GM19468 (cell line): ENCODE measurements around the gene ZNF341.

ENCODE experiments used
- ATAC-seq: cut with Tn5 transposase; IDR thresholded peaks from one replicate; pipeline ENCODE4 v1.9.1; 2021; ENCODE audit warnings: mild to moderate bottlenecking, moderate library complexity, moderate number of reproducible peaks; ENCODE audit not compliant: unreplicated experiment; ENCODE audit errors: extremely low read depth

Gene ZNF341

GRCh38 chr20:33701629-33702450 is 30.0 kb upstream of the ZNF341 start:
- ATAC-seq = no peak

DNA sequence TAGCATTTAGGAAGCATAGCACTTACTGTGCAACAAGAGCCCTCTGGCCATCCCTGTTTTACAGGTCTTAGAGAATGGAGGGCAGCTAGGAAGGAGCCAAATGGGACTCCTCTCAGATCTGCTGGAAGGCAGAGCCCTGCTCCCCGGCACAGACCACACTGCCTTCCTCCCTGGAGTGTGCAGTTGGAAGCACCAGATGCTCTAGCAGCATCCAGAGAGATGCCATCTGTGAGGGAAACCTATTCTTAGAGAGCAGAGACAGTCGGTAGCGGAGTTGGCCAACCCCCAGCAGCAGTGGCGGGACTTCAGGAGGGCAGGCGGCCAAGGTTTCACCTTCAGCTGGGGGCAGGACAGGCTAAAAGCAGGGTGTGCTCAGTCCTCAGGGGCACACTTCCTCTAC is 28.9 kb upstream of the ZNF341 start:
- no peak for ATAC-seq

DNA sequence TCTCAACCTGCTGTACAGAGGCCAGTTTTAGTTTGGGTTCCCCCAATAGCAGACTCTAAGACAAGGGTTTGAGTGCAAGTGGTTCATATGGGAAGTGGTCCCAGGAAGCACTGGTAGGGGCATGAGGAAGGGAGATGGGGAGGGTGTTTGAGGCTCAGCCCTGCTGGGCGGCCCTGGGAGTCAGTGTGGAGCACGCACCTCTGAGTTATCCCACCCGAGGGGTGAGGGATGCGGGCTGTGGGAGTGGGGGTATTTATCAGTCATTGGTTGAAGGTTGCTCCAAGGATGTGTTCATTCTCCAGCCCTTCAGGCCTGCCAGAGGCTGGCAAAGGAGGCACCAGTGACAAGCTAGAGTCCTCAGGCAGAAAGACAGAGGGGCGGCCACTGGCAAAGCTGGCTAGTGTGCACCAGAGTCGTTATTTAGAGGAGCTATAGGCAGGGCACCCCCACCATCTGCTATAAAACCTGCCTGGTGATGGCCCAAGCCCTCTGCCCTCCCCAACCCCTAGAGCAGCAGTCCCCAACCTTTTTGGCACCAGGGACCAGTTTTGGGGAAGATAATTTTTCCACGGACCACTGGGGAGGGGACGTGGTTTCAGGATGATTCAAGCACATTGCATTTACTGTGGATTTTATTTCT is 28.2 kb upstream of the ZNF341 start:
- no peak for ATAC-seq

GRCh38 chr20:33704197-33704924 is 27.4 kb upstream of the ZNF341 start:
- ATAC-seq = no peak

DNA sequence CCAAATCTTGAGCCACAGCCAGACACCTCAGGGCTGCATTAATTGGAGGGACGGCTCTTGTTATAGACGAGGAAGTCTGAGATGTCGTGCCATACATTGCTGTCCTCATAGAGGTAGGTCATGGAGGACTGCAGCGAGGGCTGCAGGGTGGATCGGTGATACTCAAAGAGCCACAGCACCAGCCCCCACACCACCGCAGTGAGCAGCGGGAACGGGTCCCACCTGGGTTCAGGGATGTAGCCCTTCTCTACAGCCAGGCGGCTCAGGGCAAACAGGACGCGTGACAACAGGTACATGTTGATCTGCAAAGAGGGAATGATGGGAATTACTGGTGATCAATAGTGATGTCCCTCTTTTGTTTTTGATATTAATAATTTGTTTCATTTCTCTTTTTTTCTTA is 24.1 kb upstream of the ZNF341 start:
- no peak for ATAC-seq

DNA sequence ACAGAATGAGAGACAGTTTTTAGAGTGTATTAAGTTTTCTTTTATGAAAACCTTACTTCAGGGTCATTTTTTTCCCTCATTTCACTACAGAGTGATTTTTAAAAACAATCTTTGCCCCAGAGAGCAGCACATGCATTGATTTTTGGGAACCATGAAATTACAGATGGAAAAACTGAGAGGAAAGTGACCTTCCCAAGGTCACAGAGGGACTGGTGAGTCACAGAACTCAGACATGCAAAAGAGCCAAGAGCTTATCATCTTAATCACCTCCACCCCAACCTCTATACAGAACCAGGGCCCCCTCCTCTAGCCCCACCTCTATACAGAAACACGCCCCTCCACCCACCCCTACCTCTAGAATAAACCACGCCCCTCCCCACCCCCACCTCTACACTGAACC is 22.4 kb upstream of the ZNF341 start:
- ATAC-seq = no peak

- ATAC-seq = no peak
Observed at GRCh38 chr20:33709905-33710541, 21.8 kb upstream of the ZNF341 start.

GRCh38 chr20:33710681-33711445 is 20.9 kb upstream of the ZNF341 start:
- no peak for ATAC-seq

- no peak for ATAC-seq
Observed at GRCh38 chr20:33711446-33711738, 20.4 kb upstream of the ZNF341 start.

- no peak for ATAC-seq
Observed at GRCh38 chr20:33713865-33714367, 17.9 kb upstream of the ZNF341 start.

DNA sequence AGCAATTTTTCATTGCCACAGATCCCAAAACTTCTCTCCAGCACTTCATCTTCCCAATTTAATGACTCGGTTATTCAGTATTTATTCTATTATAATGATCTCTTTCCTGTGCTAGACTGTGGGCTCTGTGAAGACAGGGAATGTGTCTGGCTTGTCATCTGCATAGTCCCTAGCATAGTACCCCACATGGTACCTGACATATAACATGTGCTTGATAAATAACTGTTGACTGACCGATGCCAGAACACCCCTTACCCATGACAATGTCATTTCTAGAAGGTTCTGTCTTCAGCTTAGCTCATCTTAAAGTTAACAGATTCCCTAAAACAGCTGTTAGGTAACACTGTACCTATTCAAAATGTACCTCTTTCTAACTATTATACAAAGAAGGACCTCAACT is 15.3 kb upstream of the ZNF341 start:
- no peak for ATAC-seq

GRCh38 chr20:33719277-33719988 is 12.4 kb upstream of the ZNF341 start:
- ATAC-seq = no peak

GRCh38 chr20:33719989-33720709 is 11.6 kb upstream of the ZNF341 start, which contains the start of gene PXMP4:
Gene PXMP4 (minus strand): TSS chr20:33720310. CDS start chr20:33720207, 103 bp downstream.
- peak; percentile 82 for ATAC-seq

- ATAC-seq = no peak
Observed at GRCh38 chr20:33721391-33722140, 10.2 kb upstream of the ZNF341 start.

- ATAC-seq = no peak
Observed at GRCh38 chr20:33724439-33725094, 7.2 kb upstream of the ZNF341 start.

DNA sequence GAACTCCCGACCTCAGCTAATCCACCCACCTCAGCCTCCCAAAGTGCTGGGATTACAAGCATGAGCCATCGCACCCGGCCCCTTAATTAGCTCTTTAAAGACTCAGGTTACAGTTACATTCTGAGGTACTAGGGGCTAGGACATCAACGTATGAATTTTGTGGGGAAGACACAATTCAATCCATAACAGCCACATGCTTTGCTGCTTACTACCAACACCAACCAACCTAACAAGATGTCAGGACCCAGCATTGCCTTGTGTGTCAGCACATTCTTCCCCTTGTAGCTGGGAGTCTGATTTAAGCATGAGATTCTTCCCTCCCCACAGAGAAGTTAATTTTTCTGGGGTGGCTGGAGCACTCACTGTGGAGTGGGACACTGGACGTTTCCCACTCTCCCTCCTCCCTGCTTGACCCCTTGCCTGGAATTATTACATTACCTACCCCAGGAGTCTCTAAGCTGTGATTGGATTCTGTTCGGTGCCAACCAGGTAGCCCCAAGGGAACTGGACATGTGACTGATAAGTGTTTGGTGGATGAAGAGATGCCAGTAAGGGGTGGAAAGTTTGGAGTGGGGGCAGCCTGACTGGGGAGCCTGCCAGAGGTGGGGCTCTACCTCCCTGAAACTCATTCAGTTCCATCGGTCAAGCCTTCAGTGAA is 6.1 kb upstream of the ZNF341 start:
- no peak for ATAC-seq

GRCh38 chr20:33727115-33727479 is 4.7 kb upstream of the ZNF341 start:
- no peak for ATAC-seq
